ENCODE results near the gene VPS33B.
A peak's percentile ranks its signal among the peaks of the same experiment; 100 is the strongest.

The VPS33B gene

DNA sequence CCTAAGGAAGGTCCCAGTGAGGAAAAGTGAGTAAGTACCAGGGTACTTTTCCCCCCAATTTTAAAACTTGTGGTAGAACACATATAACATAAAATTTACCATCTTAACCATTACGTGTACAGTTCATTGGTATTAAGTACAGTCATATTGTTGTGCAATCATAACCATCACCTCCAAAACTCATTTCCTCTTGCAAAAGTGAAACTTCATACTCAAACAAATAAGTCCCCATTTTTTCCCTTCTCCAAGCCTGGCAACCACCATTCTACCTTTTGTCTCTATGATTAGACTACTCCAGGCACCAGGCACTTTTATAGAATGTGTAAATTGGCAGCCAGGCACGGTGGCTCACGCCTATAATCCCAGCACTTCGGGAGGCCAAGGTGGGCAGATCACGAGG, 40.3 kb downstream of the VPS33B start:
- DNase-seq (ENCODE audit: low read depth in 2 of 2), result no peak

DNA sequence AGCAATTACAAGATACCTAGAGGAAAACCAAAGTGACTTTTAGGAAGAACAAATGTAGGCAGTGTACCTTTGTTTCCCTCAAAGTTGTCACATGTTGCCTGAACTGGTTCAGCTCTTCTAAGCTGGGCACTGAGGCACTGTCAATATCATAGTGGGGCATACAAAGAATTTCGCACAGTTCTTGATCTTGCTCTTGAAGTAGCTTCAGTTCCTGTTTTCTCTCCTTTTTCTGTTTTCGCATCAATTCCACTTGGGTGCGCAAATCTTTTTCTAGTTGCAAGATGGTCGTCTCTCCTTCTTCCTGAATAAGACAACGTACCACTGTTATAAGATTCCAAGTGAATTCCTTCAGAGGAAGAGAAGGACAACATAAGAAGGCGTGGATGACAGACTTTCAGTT, 40.7 kb downstream of the VPS33B start:
- no peak for DNase-seq (ENCODE audit: low read depth in 2 of 2)

DNA sequence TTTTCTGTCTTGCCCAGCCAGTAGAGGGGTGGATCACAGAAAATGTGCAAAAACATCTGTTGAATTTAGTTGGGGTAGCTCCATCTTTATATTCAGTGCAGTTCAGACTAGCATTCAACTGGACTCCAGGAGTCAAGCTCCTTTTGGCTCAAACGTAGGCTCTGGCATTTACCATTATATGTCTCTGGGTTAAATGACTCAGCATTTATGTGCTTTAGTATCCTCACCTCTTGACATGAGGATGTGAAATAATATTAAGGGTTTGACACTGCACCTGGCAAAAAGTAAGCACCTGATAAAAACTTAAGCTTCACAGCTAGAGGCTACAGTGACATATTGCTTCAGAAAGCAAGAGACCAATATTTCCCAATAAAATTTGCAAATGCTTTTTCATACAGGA, 42.8 kb downstream of the VPS33B start:
- DNase-seq (ENCODE audit: low read depth in 2 of 2), result no peak

DNA sequence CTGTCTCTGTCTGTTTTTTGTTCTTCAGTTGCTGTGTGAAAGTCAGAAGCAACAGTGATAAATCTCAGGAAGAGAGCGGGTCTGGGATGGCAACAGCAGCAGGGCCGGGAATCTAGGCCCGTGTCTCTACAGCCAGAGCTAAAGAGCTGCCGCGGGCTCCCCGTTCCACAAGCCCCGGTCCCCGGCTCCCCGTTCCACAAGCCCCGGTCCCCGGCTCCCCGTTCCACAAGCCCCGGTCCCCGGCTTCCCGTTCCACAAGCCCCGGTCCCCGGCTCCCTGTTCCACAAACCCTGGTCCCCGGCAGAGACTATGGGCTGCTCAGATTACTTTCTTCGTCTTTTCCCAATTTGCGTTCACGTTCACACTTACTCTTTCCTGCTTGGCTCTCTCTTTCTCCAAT, 48.2 kb downstream of the VPS33B start:
- DNase-seq (ENCODE audit: low read depth in 2 of 2), result no peak

GRCh38 chr15:90972133-90972532, 50.3 kb downstream of the VPS33B start:
- DNase-seq (ENCODE audit: low read depth in 2 of 2), result no peak

DNA sequence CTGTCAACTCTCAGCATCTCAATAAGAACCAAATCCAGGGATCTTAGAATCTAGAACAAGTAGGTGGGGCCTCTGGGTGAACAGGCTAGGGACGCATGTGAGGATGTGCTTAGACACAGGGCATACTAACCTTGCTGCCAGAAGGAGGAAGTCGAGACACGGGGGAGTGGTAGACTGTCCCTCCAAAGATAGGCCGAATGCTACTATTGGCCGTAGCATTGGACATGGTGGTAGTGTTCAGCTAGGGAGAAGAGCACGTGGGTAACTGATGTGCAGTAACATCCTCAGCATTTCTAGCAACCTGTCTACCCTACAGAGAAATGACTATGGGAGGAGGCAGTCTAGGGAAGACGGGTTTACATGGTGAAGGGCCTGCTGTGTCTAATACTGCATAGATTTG, 52.1 kb downstream of the VPS33B start:
- DNase-seq (ENCODE audit: low read depth in 2 of 2), result no peak

DNA sequence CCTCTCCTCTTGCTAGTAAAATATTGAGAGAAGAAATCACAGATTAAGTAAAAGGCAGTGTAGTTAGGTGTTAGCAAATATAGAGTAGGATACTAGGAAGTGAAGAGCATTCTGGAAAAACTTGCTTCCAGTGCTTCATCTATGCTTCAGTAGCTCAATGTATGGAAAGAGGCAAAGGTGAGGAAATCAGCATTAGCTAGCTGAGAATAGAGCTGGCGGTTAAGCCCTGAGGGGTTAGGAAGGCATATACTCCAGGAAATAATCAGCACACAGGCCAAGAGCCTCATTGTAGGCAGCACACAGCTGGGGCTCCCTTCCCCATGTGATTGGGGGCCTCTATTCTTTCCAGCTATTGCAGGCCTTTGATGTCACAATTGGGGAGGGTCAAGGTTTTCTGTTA, 54.0 kb downstream of the VPS33B start:
- DNase-seq (ENCODE audit: low read depth in 2 of 2), result no peak

DNA sequence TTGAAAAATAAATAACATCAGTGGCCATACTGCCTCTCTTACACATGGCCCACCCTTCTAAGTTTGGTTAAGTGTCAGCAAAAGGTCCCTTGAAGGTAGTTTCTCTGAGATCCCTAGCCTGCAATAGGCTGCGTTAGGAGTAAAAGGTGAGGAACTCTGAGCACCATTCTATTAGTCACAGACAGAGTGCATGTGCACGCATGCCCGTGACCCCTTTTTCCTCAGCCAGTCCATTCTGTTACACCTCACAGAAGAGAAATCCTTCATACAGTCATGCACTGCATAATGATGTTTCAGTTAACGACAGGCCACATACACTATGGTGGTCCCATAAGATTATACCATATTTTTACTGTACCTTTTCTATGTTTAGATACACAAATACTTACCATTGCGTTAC, 55.2 kb downstream of the VPS33B start:
- DNase-seq (ENCODE audit: low read depth in 2 of 2), result no peak

- no peak for DNase-seq (ENCODE audit: low read depth in 2 of 2)
Measured at GRCh38 chr15:90966262-90966661, 56.1 kb downstream of the VPS33B start.

DNA sequence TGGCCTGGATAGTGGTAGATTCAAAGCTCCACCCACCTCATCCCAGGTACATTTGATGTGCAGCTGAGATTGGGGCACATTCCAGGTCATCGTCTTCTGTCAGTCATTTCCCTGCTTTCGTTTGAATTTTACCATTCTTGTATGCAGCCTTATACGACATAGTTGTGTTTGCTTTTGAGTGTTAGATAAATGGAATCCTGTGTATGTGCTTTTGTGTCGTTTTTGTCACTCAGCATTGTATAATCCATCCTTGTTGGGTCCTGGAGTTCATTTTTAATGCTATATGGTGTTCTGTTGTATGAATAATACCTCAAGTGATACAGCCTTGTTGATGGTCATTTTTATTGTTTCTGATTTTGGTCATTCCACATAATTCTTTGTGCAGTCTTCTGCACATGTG, 60.4 kb downstream of the VPS33B start:
- no peak for DNase-seq (ENCODE audit: low read depth in 2 of 2)

GRCh38 chr15:90960298-90961091, 61.9 kb downstream of the VPS33B start:
- no peak for DNase-seq (ENCODE audit: low read depth in 2 of 2)

- DNase-seq (ENCODE audit: low read depth in 2 of 2), result no peak
Measured at GRCh38 chr15:90959894-90960293, 62.5 kb downstream of the VPS33B start.

GRCh38 chr15:90959028-90959595, 63.3 kb downstream of the VPS33B start:
- DNase-seq (ENCODE audit: low read depth in 2 of 2), result no peak

GRCh38 chr15:90957791-90958190, 64.6 kb downstream of the VPS33B start:
- no peak for DNase-seq (ENCODE audit: low read depth in 2 of 2)

DNA sequence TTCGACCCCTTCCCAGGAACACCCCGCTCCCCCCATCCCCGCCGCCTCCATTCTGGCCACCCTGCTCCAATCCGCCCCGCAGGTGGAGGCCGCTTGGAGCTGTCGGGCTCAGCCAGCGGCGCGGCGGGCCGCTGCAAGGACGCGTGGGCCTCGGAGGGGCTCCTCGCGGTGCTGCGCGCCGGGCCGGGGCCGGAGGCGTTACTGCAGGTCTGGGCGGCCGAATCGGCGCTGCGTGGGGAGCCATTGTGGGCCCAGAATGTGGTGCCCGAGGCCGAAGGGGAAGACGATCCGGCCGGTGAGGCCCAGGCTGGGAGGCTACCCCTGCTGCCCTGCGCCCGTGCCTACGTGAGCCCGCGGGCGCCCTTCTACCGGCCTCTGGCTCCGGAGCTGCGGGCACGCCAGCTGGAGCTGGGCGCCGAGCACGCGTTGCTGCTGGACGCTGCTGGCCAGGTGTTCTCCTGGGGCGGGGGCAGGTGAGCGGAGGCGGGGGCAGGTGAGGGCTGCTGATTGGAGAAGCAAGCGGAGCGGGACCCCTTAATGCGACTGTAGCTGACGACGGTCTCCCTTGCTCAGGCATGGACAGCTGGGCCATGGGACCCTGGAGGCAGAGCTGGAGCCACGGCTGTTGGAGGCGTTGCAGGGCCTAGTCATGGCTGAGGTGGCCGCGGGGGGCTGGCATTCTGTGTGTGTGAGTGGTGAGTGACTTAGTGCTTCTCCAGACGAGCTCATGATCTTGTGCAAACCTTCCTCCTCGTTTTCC, 65.2 kb downstream of the VPS33B start:
- DNase-seq (ENCODE audit: low read depth in 2 of 2), result no peak

- DNase-seq (ENCODE audit: low read depth in 2 of 2), result peak; percentile 52 to 67
Measured at GRCh38 chr15:90956274-90957030, 65.9 kb downstream of the VPS33B start.

DNA sequence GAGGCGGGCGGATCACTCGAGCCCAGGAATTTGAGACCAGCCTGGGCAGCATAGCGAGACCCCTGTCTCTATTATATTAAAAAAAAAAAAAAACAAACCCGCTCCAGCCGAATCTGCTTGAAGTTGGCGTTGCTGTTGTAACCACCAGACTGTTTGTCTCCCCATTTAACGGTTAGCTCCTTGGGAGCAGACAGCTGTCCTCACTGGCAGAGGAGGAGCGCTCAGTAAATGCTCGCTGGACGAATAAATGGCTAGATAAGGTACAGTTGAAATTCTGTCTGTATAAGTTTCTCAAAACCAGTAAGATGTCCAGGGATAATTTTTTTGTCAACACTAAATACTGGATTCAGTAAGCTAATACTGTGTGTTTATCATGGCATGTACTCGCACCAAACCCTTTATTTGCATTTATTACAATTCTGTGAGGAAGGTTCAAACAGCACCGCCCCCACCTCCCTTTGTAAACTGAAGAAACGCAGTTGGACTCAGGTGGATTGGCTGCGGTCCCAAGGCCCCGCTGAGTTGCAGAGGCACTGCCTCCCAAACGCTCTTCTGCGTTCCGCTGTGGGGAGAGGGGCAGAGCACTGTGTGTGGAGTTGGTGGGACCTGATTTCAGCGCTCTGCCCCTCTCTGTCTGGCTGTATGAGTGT, 66.6 kb downstream of the VPS33B start:
- no peak for DNase-seq (ENCODE audit: low read depth in 2 of 2)

GRCh38 chr15:90954712-90955623, 67.4 kb downstream of the VPS33B start, which contains the start of gene RCCD1:
Gene RCCD1, plus strand, starts transcription at chr15:90954884. Its CDS starts 1,851 bp downstream, at chr15:90956735.
- DNase-seq (ENCODE audit: low read depth in 2 of 2), result peak; percentile 86 to 89

DNA sequence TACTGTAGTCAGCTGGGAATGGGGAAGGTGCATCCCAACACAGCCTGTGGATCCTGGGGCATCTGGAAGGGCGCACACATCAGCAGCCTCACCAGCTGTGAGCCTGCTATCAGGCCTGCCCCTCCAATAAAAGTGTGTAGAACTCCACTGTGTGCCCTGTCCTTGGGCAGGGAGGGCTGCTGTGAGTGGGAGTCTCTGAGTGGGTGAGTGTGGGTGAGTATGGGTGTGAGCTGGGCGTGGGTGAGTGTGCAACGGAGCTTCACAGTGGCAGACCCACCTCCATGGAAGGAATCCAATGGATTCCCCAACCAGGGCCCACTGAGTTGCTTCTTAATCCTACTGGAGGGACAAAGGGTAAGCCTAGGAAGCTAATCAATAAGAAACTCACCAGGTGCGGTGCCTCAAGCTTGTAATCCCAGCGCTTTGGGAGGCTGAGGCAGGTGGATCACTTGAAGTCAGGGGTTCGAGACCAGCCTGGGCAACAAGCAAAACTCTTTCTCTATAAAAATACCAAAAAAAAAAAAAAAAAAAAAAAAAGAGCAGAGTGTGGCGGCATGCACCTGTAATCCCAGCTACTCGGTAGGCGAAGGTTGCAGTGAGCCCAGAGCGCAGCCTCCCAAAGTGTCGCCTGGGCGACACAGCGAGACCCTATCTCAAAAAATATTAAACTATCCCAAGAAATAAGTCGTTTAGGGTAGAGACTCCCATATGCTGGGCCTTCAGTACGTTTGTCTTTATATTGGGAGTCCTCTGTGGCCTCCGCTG, 68.3 kb downstream of the VPS33B start:
- no peak for DNase-seq (ENCODE audit: low read depth in 2 of 2)
